Pulmonary artery endothelial cell (primary cell): Measurements from ENCODE around the gene QKI. TPM values are rescaled to one million over a fixed set of nuclear protein-coding genes. Genes with fewer than 3 reads are reported as not detected.
"Not testable (repeated sequence)": the region's sequence is repeated elsewhere in the genome, so short reads cannot be mapped to it uniquely, and the experiment has no call there.

Experiments
- DNase-seq: peaks from one replicate; pipeline ENCODE4 v3.0.0-alpha.2; 2011; ENCODE audit warnings: low read depth, low spot score
- total RNA-seq: library from RNA; depleted of rRNA; stranded (reverse); fragments of >200 nt; gene quantifications from 2 replicates; pipeline ENCODE4 v1.2.3, GENCODE V29; 2014

The QKI gene
- total RNA-seq: 195 and 265 TPM in 2 replicates

DNA sequence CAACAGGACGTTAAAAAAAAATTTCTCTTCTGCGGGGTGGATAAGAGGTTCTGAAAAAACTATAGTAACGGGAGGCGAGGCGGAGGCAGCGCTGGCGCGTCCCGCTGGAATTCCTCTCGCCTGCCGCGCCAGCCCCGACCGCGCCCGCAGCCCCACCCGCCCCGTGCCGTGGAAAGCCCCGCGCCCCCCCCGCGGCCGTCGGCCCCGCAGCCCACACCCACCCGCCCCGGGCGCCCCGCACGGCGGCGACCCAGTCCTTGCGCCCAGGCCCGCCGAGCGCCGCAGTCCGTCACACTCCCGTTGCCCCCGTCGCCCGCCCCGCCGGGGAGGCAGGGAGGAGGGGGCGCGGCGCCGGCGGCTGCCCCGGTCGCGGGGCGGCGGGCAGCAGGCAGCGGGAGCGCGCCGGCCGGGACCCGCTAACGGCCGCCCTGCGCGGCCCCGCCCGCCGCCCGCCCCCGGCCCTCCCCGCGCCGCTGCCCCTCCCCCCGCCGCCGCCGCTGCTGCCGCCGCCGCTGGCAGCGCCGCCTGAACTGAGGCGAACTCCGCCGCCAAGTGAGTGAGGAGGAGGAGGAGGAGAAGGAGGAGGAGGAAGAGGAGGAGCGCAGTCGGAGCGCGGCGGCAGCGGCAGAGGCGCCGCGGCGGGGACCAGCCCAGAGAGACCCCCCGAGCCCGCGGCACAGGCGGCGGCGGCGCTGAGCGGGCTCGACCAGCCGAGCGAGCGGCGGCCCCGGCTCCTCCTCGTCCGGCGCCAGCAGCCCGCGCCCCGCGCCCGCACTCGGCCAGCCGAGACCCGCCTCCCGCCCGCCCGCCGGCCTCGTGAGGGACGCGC, at the start of gene QKI:
Gene QKI (plus strand): TSS at position 602 of the 829 bp plus-strand sequence. CDS start 476 bp downstream, outside the sequence.
- DNase-seq: no peak

DNA sequence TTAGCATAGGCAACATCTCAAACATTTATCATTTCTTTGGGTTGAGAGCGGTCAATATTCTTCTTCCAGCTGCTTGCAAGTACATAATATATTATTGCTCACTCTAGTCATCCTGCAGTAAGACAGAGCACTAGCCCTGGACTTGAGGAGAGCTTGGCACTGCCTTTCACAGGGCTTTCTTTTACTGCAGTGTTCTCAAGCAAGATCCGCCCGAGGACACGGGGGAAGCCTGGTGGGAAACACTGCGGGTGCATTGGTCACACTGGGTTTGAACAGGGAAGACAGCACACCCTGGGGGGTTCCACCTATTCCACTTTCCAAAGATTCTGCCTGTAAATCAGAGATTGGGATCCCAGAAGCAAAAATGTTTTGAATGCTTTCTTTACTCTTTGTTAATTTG, 48.2 kb upstream of the QKI start:
- no peak for DNase-seq

DNA sequence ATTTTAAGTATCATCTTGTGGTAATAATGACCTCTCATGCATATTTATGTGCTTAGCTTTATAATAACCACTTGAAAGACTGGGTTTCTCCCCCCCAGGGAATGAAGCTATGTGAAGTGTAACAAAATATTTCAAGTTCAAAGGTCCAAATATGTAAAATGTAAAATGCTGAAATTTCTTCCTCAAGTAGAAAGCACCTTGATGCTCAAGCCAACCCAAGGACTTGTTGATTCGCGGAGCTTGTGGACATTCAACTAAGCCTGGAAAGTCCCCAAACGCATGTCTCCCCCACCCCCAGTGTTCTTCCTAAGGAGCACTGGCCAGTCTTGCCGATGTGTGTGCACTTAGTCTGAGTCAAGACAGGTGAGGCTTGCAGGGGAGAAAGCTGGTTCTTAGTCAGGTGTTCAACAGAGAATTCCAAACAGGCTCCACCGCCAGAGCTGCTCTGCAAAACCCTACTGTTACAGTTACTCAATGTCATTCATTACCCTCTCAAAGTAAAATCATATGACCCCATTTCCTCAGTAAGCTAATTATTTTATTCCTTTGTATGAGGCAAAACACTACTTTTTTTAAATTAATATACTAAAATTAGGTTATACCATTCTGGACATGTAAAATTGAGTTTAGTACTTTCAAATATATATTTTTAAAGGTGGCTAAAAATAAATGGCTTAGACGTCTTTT, 46.9 kb upstream of the QKI start:
- DNase-seq: no peak

DNA sequence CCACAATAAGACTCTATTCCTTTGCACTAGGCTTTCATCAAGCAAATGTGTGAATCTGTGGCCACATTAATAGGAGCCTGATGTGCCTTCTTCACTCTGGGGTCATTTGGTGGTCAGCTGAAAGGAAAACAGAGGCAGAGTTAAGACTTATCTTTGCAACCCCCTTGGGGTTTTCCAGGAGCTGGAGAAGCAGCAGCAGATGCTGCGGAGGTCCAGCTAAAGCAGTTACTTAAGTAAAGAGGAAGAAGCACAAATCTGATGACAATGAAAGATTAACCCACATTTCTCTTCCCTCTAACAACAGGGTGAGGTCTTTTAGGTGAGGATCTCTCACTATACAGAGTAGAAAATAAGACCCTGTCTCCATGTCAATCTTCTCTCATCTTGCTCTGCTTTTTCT, 45.4 kb upstream of the QKI start:
- no peak for DNase-seq

- DNase-seq: no peak
These were observed 44.7 kb upstream of the QKI start for GRCh38 chr6:163369628-163370365.

- DNase-seq: no peak
These were observed 43.9 kb upstream of the QKI start for GRCh38 chr6:163370464-163371117.

DNA sequence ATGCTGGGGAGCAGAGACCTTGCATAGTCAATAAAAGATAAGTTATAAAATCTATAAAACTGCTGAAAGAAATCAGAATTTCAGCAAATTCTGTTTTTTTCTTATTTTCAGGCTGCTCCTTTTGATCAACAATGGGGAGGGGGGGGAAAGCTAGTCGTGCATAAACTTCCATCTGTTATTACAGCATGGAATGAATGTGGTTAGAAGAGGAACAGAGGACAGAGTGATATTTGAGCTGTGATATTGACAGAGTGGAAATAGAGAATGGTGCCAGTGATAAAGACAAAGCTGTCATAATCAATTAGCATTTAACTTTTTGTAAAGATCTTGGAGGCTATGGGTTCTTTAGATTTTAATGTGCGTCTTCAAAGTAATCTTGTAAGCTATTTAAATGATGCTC, 43.4 kb upstream of the QKI start:
- DNase-seq: no peak

- DNase-seq: no peak
These were observed 41.3 kb upstream of the QKI start for GRCh38 chr6:163373240-163373639.

GRCh38 chr6:163375361-163375760, 39.2 kb upstream of the QKI start:
- no peak for DNase-seq

GRCh38 chr6:163376187-163376586, 38.3 kb upstream of the QKI start:
- no peak for DNase-seq

GRCh38 chr6:163377561-163377960, 37.0 kb upstream of the QKI start:
- DNase-seq: no peak

DNA sequence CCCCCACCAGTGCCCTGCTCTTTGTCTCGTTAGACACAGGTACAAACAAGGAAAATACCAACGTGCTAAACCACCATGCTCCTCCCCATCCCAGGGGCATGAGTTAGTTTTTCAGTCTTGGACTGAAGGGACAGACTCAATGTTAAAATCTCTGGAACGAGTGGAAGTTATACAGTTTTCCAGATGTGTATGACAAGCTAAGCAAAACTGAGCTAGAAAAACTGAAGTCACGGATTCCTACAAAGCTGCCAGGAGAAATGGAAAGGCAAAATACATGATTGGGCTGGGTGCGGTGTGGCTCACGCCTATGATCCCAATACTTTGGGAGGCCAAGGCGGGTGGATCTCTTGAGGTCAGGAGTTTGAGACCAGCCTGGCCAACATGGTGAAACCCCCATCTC, 34.3 kb upstream of the QKI start:
- no peak for DNase-seq

DNA sequence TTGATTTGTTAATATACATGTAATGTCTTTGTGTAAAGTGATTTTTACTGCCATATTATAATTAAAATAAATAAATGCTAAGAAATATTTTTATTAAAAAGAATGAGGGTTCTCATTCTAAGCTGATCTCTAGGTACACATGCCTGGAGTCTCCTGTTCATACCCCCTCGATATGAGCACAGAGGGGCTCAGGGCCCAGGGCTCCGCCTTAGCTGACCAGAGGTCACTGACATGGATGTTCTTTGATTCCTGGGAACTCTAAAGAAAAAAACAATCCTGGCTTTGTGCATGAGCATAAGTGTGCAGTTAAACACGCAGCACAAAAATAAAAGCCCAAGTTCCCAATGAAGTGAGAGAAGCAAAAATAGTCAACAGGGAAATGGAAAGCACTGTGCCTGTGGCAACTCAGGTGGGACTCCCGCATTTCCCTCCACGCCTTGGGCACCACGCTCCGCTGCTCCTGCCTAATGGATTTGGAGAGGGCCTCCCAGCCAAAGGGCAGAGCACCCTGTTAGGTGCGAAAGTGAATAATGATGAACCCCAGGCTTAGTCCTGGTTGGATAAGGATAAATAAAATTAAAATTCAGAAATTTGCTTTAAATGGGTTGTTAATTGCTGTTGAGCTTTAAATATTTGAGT, 33.3 kb upstream of the QKI start:
- DNase-seq: no peak

DNA sequence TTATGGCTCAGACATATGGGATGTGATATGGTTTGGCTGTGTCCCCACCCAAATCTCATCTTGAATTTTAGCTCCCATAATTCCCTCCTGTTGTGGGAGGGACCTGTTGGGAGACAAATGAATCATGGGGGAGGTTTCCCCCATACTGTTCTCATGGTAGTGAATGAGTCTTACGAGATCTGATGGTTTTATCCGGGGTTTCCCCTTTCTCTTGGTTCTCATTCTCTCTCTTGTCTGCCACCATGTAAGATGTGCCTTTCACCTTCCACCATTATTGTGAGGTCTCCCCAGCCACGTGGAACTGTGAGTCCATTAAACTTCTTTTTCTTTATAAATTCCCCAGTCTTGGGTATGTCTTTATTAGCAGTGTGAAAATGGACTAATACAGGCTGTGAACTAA, 31.1 kb upstream of the QKI start:
- DNase-seq: not testable (repeated sequence)

DNA sequence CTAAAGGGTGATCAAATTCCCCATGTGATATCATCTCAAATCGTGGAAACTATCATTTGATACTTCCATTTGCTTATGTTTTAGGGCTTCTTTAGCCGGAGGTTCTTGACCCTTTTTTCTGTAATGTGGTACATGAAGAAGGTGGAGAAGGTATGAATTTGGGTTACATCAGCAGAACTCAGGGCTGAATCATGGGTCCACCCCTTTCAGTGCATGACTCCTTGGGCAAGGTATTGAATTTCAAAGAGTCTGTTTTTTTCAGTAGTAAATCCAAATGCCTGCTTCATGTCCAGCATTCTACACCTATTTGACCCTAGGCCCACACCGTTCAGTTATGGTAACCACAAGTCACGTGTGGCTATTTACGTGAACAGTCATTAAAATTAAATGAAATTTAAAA, 30.6 kb upstream of the QKI start:
- DNase-seq: no peak

- no peak for DNase-seq
These were observed 30.0 kb upstream of the QKI start for GRCh38 chr6:163384510-163384909.

GRCh38 chr6:163385503-163385902, 29.0 kb upstream of the QKI start:
- DNase-seq: not testable (repeated sequence)

DNA sequence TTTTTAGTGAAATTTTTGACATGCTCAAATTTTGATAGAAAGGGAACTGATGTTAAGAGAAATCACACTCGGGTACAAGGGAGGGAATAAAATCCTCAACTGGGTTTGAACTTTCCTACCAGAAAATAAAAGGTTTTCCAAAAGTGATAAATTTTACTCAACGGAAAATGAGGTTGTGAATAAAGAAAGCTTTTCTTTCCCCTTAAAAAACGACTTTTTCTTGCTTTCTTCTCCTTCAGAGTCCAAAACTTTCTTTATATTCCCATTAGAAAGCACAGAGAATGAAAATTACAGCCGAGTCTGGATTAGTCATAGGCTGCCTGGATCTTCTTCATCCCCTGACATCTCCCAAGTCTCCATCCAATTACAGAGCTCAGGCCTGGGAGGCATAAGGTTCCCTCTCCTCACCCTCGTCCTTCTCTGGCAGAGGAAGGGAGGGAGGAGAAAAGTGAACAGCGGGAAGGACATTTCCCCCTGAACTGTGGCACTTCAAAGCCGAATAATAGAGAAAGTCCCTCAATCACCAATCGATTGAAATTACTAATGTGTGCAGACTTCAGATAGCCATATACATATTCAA, 28.1 kb upstream of the QKI start:
- no peak for DNase-seq

- peak; percentile 80 for DNase-seq
These were observed 27.2 kb upstream of the QKI start for GRCh38 chr6:163387317-163387716.

- no peak for DNase-seq
These were observed 25.2 kb upstream of the QKI start for GRCh38 chr6:163389354-163389753.

- DNase-seq: no peak
These were observed 23.7 kb upstream of the QKI start for GRCh38 chr6:163390770-163391169.
